Thoracic aorta (tissue), 2 donors: ENCODE data around the gene RFPL1. TPM values are rescaled to one million over a fixed set of nuclear protein-coding genes. Genes with fewer than 3 reads are reported as not detected.

Source experiments
- ATAC-seq: fragments of 150-250 bp; one replicate; pipeline ENCODE4 v1.8.0; 2017; ENCODE audit warnings: low read depth; ENCODE audit not compliant: insufficient number of reproducible peaks, low FRiP score
- DNase-seq: peaks from one replicate; pipeline ENCODE4 v3.0.0-alpha.2; 2020; ENCODE audit warnings: low spot score
- H3K27ac ChIP-seq, 2 donors: fragments of 200-600 bp; sonication (generic); 1 replicate in 1 of 2; 2 replicates in 1 of 2; pipeline ENCODE4 v1.5.1; 2016; ENCODE audit warnings: mild to moderate bottlenecking in 2 of 2, moderate library complexity in 2 of 2
- H3K27me3 ChIP-seq: fragments of 200-600 bp; sonication (generic); replicated peaks from 2 replicates; pipeline ENCODE4 v1.6.0; 2016; ENCODE audit warnings: mild to moderate bottlenecking; ENCODE audit not compliant: insufficient read depth
- H3K36me3 ChIP-seq: fragments of 200-600 bp; sonication (generic); one replicate; pipeline ENCODE4 v1.5.1; 2016
- H3K4me1 ChIP-seq, 2 donors: fragments of 200-600 bp; sonication (generic); 1 replicate in 1 of 2; 2 replicates in 1 of 2; pipeline versions ENCODE4 v1.5.1 to v1.6.0; 2016; ENCODE audit warnings: low read depth in 2 of 2, mild to moderate bottlenecking in 1 of 2; ENCODE audit not compliant: control insufficient read depth in 1 of 2
- H3K4me3 ChIP-seq: fragments of 200-600 bp; sonication (generic); 2 replicates; pipeline ENCODE4 v1.5.1; 2016; ENCODE audit warnings: mild to moderate bottlenecking
- H3K9me3 ChIP-seq: fragments of 200-600 bp; sonication (generic); 2 replicates; pipeline ENCODE4 v1.5.1; 2016
- CTCF ChIP-seq: fragments of 200-600 bp; sonication (generic); IDR thresholded peaks from one replicate; pipeline ENCODE4 v1.5.1; 2019; ENCODE audit warnings: antibody characterized with exemption
- total RNA-seq, 2 donors: library from RNA; depleted of rRNA; stranded (reverse); fragments of >200 nt; gene quantifications; one replicate each; pipeline versions ENCODE4 v1.1.0 to v1.2.3, GENCODE V29; 2016

The RFPL1 gene
- total RNA-seq, 2 donors from 2014 or later = not detected

- Histone ChIP-seq H3K4me3 (no peak overlapping the region), H3K36me3 (no peaks in the 10 kb centered on the region), H3K27ac (no peak overlapping the region), H3K9me3 (no peaks in the 10 kb centered on the region), H3K4me1 (no peaks in the 10 kb centered on the region), H3K27me3 (no peaks in the 10 kb centered on the region)
- DNase-seq (no peak), ATAC-seq (no peak)
- TF ChIP-seq CTCF = no peak
These were observed 5.7 kb downstream of the RFPL1 start for GRCh38 chr22:29443861-29444792.

GRCh38 chr22:29445508-29445907 lies 7.1 kb downstream of the RFPL1 start:
- no peaks in the 10 kb centered on the region for H3K4me1 ChIP-seq
- H3K27me3 ChIP-seq = no peaks in the 10 kb centered on the region
- ATAC-seq = no peak
- no peak for TF ChIP-seq CTCF
- no peak for DNase-seq
- no peaks in the 10 kb centered on the region for H3K36me3 ChIP-seq
- H3K27ac ChIP-seq = no peak overlapping the region
- no peaks in the 10 kb centered on the region for H3K9me3 ChIP-seq
- no peak overlapping the region for H3K4me3 ChIP-seq

- Histone ChIP-seq H3K9me3 (no peaks in the 10 kb centered on the region), H3K36me3 (no peaks in the 10 kb centered on the region), H3K4me1 (no peaks in the 10 kb centered on the region), H3K27ac (no peak overlapping the region), H3K27me3 (no peaks in the 10 kb centered on the region), H3K4me3 (no peak overlapping the region)
- no peak for ATAC-seq
- no peak for TF ChIP-seq CTCF
- no peak for DNase-seq
These were observed 9.5 kb downstream of the RFPL1 start for GRCh38 chr22:29447906-29448305.

- TF ChIP-seq CTCF = no peak
- Histone ChIP-seq H3K4me3 (no peak overlapping the region), H3K27ac (no peak overlapping the region), H3K9me3 (no peaks in the 10 kb centered on the region), H3K27me3 (no peaks in the 10 kb centered on the region), H3K4me1 (no peaks in the 10 kb centered on the region), H3K36me3 (no peaks in the 10 kb centered on the region)
- DNase-seq (no peak), ATAC-seq (no peak)
These were observed 11.0 kb downstream of the RFPL1 start for GRCh38 chr22:29449296-29449875.

- Histone ChIP-seq H3K27me3 (no peaks in the 10 kb centered on the region), H3K9me3 (no peaks in the 10 kb centered on the region), H3K4me3 (no peak overlapping the region), H3K36me3 (no peaks in the 10 kb centered on the region), H3K27ac (no peak overlapping the region), H3K4me1 (no peaks in the 10 kb centered on the region)
- TF ChIP-seq CTCF = no peak
- DNase-seq = no peak
- no peak for ATAC-seq
These were observed 11.8 kb downstream of the RFPL1 start for GRCh38 chr22:29450222-29450621.
